HepG2 (cell line): Measurements from ENCODE around the gene DMXL2. TPM values are rescaled to one million over a fixed set of nuclear protein-coding genes. Genes with fewer than 3 reads are reported as not detected.
A peak's percentile ranks its signal among the peaks of the same experiment; 100 is the strongest.

ENCODE experiments used
- CCAR2 ChIP-seq: fragments of 200-400 bp; formaldehyde crosslinking; optimal IDR thresholded peaks from 2 replicates; pipeline ENCODE3; 2018; ENCODE audit warnings: low read depth, mild to moderate bottlenecking, low read length, moderate library complexity
- FOXO1 ChIP-seq: sonication (generic); formaldehyde crosslinking; IDR thresholded peaks from 2 replicates; pipeline ENCODE4 v1.4.0; 2020; ENCODE audit warnings: missing genetic modification reagents
- HNRNPH1 ChIP-seq: fragments of 200-400 bp; formaldehyde crosslinking; optimal IDR thresholded peaks from 2 replicates; pipeline ENCODE3; 2017; ENCODE audit warnings: mild to moderate bottlenecking, low read depth, low read length
- KLF12 ChIP-seq: sonication (generic); formaldehyde crosslinking; IDR thresholded peaks from 2 replicates; pipeline ENCODE4 v1.4.0; 2020; ENCODE audit warnings: missing genetic modification reagents, borderline replicate concordance
- MXD4 ChIP-seq: IDR thresholded peaks from 2 replicates; pipeline ENCODE4 v1.6.1; 2016; ENCODE audit warnings: mild to moderate bottlenecking, missing biosample characterization, missing genetic modification reagents
- NR2C2 ChIP-seq: sonication (generic); formaldehyde crosslinking; IDR thresholded peaks from 2 replicates; pipeline ENCODE4 v1.4.0; 2020; ENCODE audit warnings: missing genetic modification reagents, mild to moderate bottlenecking, moderate library complexity, borderline replicate concordance
- RAD51 ChIP-seq: fragments of 450-650 bp; IDR thresholded peaks from 2 replicates; pipeline ENCODE4 v1.6.1; 2016; ENCODE audit warnings: borderline replicate concordance
- REL ChIP-seq: sonication (generic); formaldehyde crosslinking; conservative IDR thresholded peaks from 2 replicates; pipeline ENCODE4 v1.8.0; 2022; ENCODE audit warnings: mild to moderate bottlenecking, missing genetic modification reagents, moderate library complexity
- RFX5 ChIP-seq: IDR thresholded peaks from 2 replicates; pipeline ENCODE4 v1.6.1; 2011; ENCODE audit warnings: low read depth, low read length, improper control_type of control experiment
- RNF2 ChIP-seq: fragments of 450-650 bp; conservative IDR thresholded peaks from 2 replicates; pipeline ENCODE4 v1.6.1; 2016; ENCODE audit warnings: low read depth
- SATB2 ChIP-seq: sonication (generic); formaldehyde crosslinking; IDR thresholded peaks from 2 replicates; pipeline ENCODE4 v1.5.0; 2020; ENCODE audit warnings: missing genetic modification reagents
- SIX1 ChIP-seq: sonication (generic); formaldehyde crosslinking; IDR thresholded peaks from 2 replicates; pipeline ENCODE4 v1.4.0; 2020; ENCODE audit warnings: missing genetic modification reagents, borderline replicate concordance
- SOX6 ChIP-seq, 2 experiments: fragments of 450-650 bp in 1 of 2; sonication (generic) in 1 of 2; formaldehyde crosslinking in 1 of 2; IDR thresholded peaks; 2 replicates each; pipeline versions ENCODE4 v1.4.0 to v1.6.1; 2017 to 2020; ENCODE audit warnings: antibody characterized with exemption in 1 of 2, mild to moderate bottlenecking in 1 of 2, missing genetic modification reagents in 1 of 2
- ZC3H4 ChIP-seq: sonication (generic); formaldehyde crosslinking; IDR thresholded peaks from 2 replicates; pipeline ENCODE4 v1.4.0; 2020; ENCODE audit warnings: missing genetic modification reagents, borderline replicate concordance
- ZFP36L2 ChIP-seq: sonication (generic); formaldehyde crosslinking; IDR thresholded peaks from 2 replicates; pipeline ENCODE4 v1.4.0; 2020; ENCODE audit warnings: missing genetic modification reagents
- ZFP82 ChIP-seq: sonication (generic); formaldehyde crosslinking; IDR thresholded peaks from 2 replicates; pipeline ENCODE4 v1.5.1; 2020; ENCODE audit warnings: mild to moderate bottlenecking, missing genetic modification reagents, borderline replicate concordance
- ZNF468 ChIP-seq: sonication (generic); formaldehyde crosslinking; IDR thresholded peaks from 2 replicates; pipeline ENCODE4 v1.8.0; 2022; ENCODE audit warnings: mild to moderate bottlenecking, moderate library complexity, missing genetic modification reagents
- ZNF484 ChIP-seq: sonication (generic); formaldehyde crosslinking; IDR thresholded peaks from 2 replicates; pipeline ENCODE4 v1.5.1; 2020; ENCODE audit warnings: mild to moderate bottlenecking, low read depth, missing genetic modification reagents, borderline replicate concordance
- ZNF496 ChIP-seq: sonication (generic); formaldehyde crosslinking; IDR thresholded peaks from 2 replicates; pipeline ENCODE4 v1.8.1; 2023; ENCODE audit warnings: mild to moderate bottlenecking, moderate library complexity, missing genetic modification reagents; ENCODE audit not compliant: insufficient replicate concordance
- ZNF558 ChIP-seq: sonication (generic); formaldehyde crosslinking; IDR thresholded peaks from 2 replicates; pipeline ENCODE4 v1.9.0; 2022; ENCODE audit warnings: mild to moderate bottlenecking, missing genetic modification reagents, borderline replicate concordance
- ZNF672 ChIP-seq: sonication (generic); formaldehyde crosslinking; IDR thresholded peaks from 2 replicates; pipeline ENCODE4 v1.8.1; 2022; ENCODE audit warnings: missing genetic modification reagents
- ZNF780A ChIP-seq: sonication (generic); formaldehyde crosslinking; IDR thresholded peaks from 2 replicates; pipeline ENCODE4 v1.8.0; 2022; ENCODE audit warnings: mild to moderate bottlenecking, missing genetic modification reagents, moderate library complexity
- polyA plus RNA-seq, 8 experiments: library from polyadenylated mRNA; depleted of rRNA in 3 of 8; stranded (reverse) in 7 of 8; unstranded in 1 of 8; fragments of >200 nt; fragmentation: Illumina TruSeq in 4 of 8; extraction: Trizol in 4 of 8; gene quantifications; 2 replicates each; pipeline versions ENCODE4 v1.2.1 to v1.2.3, GENCODE V29; 2011 to 2016; ENCODE audit warnings: low read depth in 4 of 8, missing spikeins in 1 of 8, mixed read lengths in 1 of 8; ENCODE audit not compliant: insufficient read depth in 1 of 8
- total RNA-seq, 5 experiments: library from RNA; depleted of rRNA; stranded (reverse); fragments of >200 nt; fragmentation: Illumina TruSeq; extraction: Trizol; gene quantifications; 2 replicates each; pipeline ENCODE4 v1.2.3, GENCODE V29; 2016; ENCODE audit warnings: low read depth in 1 of 5
- TF ChIP-seq, protein P1 (sequence below): sonication (generic); formaldehyde crosslinking; IDR thresholded peaks from 2 replicates; pipeline ENCODE4 v1.5.0; 2020; ENCODE audit warnings: mild to moderate bottlenecking, missing genetic modification reagents
- TF ChIP-seq, protein P2 (sequence below): sonication (generic); formaldehyde crosslinking; IDR thresholded peaks from 2 replicates; pipeline ENCODE4 v1.8.1; 2023; ENCODE audit warnings: mild to moderate bottlenecking, inconsistent platforms, moderate library complexity, missing genetic modification reagents, borderline replicate concordance
- TF ChIP-seq, protein P3 (sequence below): sonication (generic); formaldehyde crosslinking; IDR thresholded peaks from 2 replicates; pipeline ENCODE4 v1.5.0; 2020; ENCODE audit warnings: mild to moderate bottlenecking, missing genetic modification reagents

DMXL2 gene
- total and polyA plus RNA-seq, 2 of the 13 experiments (the other 11 are each of a cell fraction or from before 2014, with no cell fraction given): 11.6 to 15.3 TPM

DNA sequence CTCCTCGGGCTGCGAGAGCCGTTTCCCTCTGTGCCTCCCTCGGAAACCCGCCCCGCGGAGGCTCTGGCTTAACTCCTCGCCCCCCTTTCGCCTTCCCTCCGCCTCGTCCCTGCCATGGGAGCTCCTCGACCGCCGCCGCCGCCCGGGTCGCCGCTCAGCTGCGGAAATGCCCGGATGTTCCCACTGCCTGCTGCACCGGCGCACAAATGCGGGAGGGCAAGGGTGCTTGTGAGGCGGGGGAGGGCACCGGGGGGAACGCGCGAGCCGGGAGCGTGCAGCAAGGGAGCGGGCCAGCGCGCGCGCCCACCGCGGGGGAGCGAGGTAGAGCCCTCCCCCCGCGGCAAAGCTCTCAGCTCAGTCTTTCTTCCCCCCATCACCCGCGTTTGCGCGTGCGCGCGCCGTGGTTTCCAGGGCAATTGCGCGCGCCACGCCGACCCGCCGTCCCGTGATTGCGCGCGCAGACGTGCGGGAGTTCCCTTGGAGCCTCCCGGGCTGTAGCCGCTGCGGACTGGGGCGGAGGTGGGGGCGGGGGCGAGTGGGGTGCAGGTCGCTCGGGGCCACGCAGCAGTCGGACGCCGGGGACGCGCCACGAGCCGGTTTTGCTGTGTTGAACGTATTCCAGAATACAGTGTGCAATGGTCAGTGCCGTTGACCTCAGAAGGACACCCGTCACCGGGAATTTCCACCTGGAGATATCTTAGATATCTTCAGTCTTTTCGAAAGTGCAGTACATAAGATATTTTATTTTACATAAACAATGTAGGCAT is at the start of gene DMXL2 (continued):
- TF ChIP-seq, protein P1, sequence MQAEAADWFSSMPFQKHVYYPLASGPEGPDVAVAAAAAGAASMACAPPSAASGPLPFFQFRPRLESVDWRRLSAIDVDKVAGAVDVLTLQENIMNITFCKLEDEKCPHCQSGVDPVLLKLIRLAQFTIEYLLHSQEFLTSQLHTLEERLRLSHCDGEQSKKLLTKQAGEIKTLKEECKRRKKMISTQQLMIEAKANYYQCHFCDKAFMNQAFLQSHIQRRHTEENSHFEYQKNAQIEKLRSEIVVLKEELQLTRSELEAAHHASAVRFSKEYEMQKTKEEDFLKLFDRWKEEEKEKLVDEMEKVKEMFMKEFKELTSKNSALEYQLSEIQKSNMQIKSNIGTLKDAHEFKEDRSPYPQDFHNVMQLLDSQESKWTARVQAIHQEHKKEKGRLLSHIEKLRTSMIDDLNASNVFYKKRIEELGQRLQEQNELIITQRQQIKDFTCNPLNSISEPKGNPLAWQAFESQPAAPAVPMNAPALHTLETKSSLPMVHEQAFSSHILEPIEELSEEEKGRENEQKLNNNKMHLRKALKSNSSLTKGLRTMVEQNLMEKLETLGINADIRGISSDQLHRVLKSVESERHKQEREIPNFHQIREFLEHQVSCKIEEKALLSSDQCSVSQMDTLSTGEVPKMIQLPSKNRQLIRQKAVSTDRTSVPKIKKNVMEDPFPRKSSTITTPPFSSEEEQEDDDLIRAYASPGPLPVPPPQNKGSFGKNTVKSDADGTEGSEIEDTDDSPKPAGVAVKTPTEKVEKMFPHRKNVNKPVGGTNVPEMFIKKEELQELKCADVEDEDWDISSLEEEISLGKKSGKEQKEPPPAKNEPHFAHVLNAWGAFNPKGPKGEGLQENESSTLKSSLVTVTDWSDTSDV (CRISPR knock-in tag): peak; percentile 81; the same call in 1 of the 2 replicates
- TF ChIP-seq HNRNPH1 (no peak), REL (CRISPR knock-in tag) (no peak), ZNF468 (CRISPR knock-in tag) (no peak; the same call in 1 of the 2 replicates), ZNF484 (no peak), ZFP36L2 (CRISPR knock-in tag) (no peak), SATB2 (no peak), FOXO1 (CRISPR knock-in tag) (no peak), RFX5 (no peak), RAD51 (no peak), ZC3H4 (CRISPR knock-in tag) (no peak), MXD4 (CRISPR knock-in tag) (no peak; the same call in 1 of the 2 replicates), SIX1 (CRISPR knock-in tag) (no peak), ZNF496 (no peak), ZFP82 (CRISPR knock-in tag) (no peak), ZNF780A (CRISPR knock-in tag) (peak; percentile 68; the same call in 1 of the 2 replicates), ZNF672 (no peak), NR2C2 (CRISPR knock-in tag) (no peak), KLF12 (CRISPR knock-in tag) (no peak), ZNF558 (no peak; the same call in 1 of the 2 replicates), RNF2 (no peak), SOX6 (IDR thresholded peaks at IDR 0.05) (no peak), SOX6 (CRISPR knock-in tag; IDR thresholded peaks at IDR 0.05) (peak; percentile 34; the same call in 1 of the 2 replicates), CCAR2 (no peak)
- TF ChIP-seq, protein P2, sequence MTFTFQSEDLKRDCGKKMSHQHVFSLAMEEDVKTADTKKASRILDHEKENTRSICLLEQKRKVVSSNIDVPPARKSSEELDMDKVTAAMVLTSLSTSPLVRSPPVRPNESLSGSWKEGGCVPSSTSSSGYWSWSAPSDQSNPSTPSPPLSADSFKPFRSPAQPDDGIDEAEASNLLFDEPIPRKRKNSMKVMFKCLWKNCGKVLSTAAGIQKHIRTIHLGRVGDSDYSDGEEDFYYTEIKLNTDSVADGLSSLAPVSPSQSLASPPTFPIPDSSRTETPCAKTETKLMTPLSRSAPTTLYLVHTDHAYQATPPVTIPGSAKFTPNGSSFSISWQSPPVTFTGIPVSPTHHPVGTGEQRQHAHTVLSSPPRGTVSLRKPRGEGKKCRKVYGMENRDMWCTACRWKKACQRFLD (CRISPR knock-in tag): no peak
- TF ChIP-seq, protein P3, sequence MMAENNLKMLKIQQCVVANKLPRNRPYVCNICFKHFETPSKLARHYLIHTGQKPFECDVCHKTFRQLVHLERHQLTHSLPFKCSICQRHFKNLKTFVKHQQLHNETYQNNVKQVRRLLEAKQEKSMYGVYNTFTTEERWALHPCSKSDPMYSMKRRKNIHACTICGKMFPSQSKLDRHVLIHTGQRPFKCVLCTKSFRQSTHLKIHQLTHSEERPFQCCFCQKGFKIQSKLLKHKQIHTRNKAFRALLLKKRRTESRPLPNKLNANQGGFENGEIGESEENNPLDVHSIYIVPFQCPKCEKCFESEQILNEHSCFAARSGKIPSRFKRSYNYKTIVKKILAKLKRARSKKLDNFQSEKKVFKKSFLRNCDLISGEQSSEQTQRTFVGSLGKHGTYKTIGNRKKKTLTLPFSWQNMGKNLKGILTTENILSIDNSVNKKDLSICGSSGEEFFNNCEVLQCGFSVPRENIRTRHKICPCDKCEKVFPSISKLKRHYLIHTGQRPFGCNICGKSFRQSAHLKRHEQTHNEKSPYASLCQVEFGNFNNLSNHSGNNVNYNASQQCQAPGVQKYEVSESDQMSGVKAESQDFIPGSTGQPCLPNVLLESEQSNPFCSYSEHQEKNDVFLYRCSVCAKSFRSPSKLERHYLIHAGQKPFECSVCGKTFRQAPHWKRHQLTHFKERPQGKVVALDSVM (CRISPR knock-in tag): peak; percentile 49; the same call in 1 of the 2 replicates
